GM12878 (cell line): ENCODE results near the gene ZKSCAN2. TPM values are rescaled to one million over a fixed set of nuclear protein-coding genes. Genes with fewer than 3 reads are reported as not detected.

Experiments used
- ATAC-seq: fragments of 200-7000 bp; cut with Tn5 transposase; 3 replicates; pipeline ENCODE4 v1.9.1; 2020; ENCODE audit warnings: mild to moderate bottlenecking, moderate library complexity
- BruUV-seq: library from RNA; stranded (reverse); fragments of 400-500 nt; replicated peaks from 2 replicates; lab custom pipeline; 2021; lab: Mats Ljungman, UMichigan
- CTCF ChIA-PET: fragments of 300-600 bp; sonication (Branson Sonifier 250); formaldehyde crosslinking; extraction: SDS; loops from one replicate; lab custom pipeline; 2021; ENCODE audit warnings: inconsistent platforms; lab: Yijun Ruan, JAX
- POLR2A ChIA-PET: fragments of 350-600 bp; formaldehyde crosslinking; extraction: SDS; loops from one replicate; lab custom pipeline; 2021; ENCODE audit warnings: inconsistent platforms; lab: Charles Lee
- RAD21 ChIA-PET: fragments of 300-600 bp; sonication (Branson Sonifier 250); formaldehyde crosslinking; loops from one replicate; lab custom pipeline; 2023; ENCODE audit warnings: antibody characterized with exemption; ENCODE audit not compliant: unreplicated experiment; lab: Charles Lee
- SMC1A ChIA-PET: fragments of 300-600 bp; sonication (Branson Sonifier 250); formaldehyde crosslinking; loops from one replicate; lab custom pipeline; 2023; ENCODE audit not compliant: unreplicated experiment, uncharacterized antibody; lab: Charles Lee
- DNase-seq: peaks from one replicate; pipeline ENCODE4 v3.0.0-alpha.2; 2011; ENCODE audit warnings: low read depth, low spot score
- FAIRE-seq: peaks from 3 replicates; lab custom pipeline; 2011; peaks lifted over from hg19 to GRCh38; lab: Jason Lieb, UNC
- H2AFZ ChIP-seq: 2 replicates; pipeline ENCODE4 v1.6.0; 2011; ENCODE audit warnings: low read depth, low read length, control low read depth; ENCODE audit not compliant: control insufficient read depth
- H3K27ac ChIP-seq: 2 replicates; pipeline ENCODE4 v1.5.1; 2011; ENCODE audit warnings: control low read depth; ENCODE audit not compliant: control insufficient read depth, insufficient read depth
- H3K27me3 ChIP-seq, 2 experiments: replicated peaks in 1 of 2; 2 replicates each; pipeline versions ENCODE4 v1.6.0 to v1.6.1; 2011; ENCODE audit warnings: low read length in 1 of 2; ENCODE audit not compliant: control insufficient read depth in 2 of 2, insufficient read depth in 2 of 2
- H3K36me3 ChIP-seq, 2 experiments: 2 replicates each; pipeline ENCODE4 v1.5.1; 2011; ENCODE audit warnings: low read length in 1 of 2; ENCODE audit not compliant: control insufficient read depth in 2 of 2, insufficient read depth in 2 of 2
- H3K4me1 ChIP-seq: 2 replicates; pipeline ENCODE4 v1.6.1; 2011; ENCODE audit warnings: mild to moderate bottlenecking, low read length, moderate library complexity, mixed read lengths; ENCODE audit not compliant: control insufficient read depth, insufficient read depth
- H3K4me2 ChIP-seq: 2 replicates; pipeline ENCODE4 v1.6.0; 2011; ENCODE audit warnings: control low read depth; ENCODE audit not compliant: control insufficient read depth, insufficient read depth
- H3K4me3 ChIP-seq: fragments of 200-600 bp; sonication (generic); 2 replicates; pipeline ENCODE4 v1.5.1; 2016
- H3K79me2 ChIP-seq: 2 replicates; pipeline ENCODE4 v1.6.0; 2011; ENCODE audit warnings: low read length; ENCODE audit not compliant: control insufficient read depth, insufficient read depth
- H3K9ac ChIP-seq: 2 replicates; pipeline ENCODE4 v1.8.0; 2011; ENCODE audit warnings: low read length, control low read depth, mixed read lengths; ENCODE audit not compliant: control insufficient read depth, insufficient read depth
- H3K9me3 ChIP-seq: replicated peaks from 3 replicates; pipeline ENCODE4 v1.5.1; 2011; ENCODE audit warnings: mild to moderate bottlenecking, low read length; ENCODE audit not compliant: control insufficient read depth, insufficient read depth
- H4K20me1 ChIP-seq: 2 replicates; pipeline ENCODE4 v1.6.0; 2011; ENCODE audit not compliant: control insufficient read depth, insufficient read depth
- BCL3 ChIP-seq: IDR thresholded peaks from 2 replicates; pipeline ENCODE4 v1.6.1; 2011; ENCODE audit warnings: borderline replicate concordance, low read depth, mild to moderate bottlenecking, moderate library complexity, low read length; ENCODE audit not compliant: insufficient read depth, poor library complexity, severe bottlenecking
- CTCF ChIP-seq, 3 experiments: IDR thresholded peaks in 2 of 3; conservative IDR thresholded peaks in 1 of 3; 2 replicates each; pipeline ENCODE4 v1.5.1; 2011; ENCODE audit warnings: low read depth in 3 of 3, low read length in 3 of 3, mild to moderate bottlenecking in 3 of 3, control low read depth in 2 of 3, moderate library complexity in 2 of 3, inconsistent platforms in 1 of 3, mixed read lengths in 1 of 3; ENCODE audit not compliant: control insufficient read depth in 2 of 3, insufficient read depth in 1 of 3; ENCODE audit errors: extremely low read depth in 1 of 3
- EGR1 ChIP-seq, 2 experiments: IDR thresholded peaks; 1 replicate in 1 of 2; 2 replicates in 1 of 2; pipeline ENCODE4 v1.6.1; 2011 to 2012; ENCODE audit warnings: low read depth in 2 of 2, low read length in 2 of 2, borderline replicate concordance in 1 of 2, mild to moderate bottlenecking in 1 of 2, moderate library complexity in 1 of 2
- ETV6 ChIP-seq, 2 experiments: fragments of 450-650 bp in 1 of 2; IDR thresholded peaks in 1 of 2; conservative IDR thresholded peaks in 1 of 2; 2 replicates each; pipeline ENCODE4 v1.6.1; 2014; ENCODE audit warnings: antibody characterized with exemption in 1 of 2, borderline replicate concordance in 1 of 2, low read depth in 1 of 2, mild to moderate bottlenecking in 1 of 2, moderate library complexity in 1 of 2
- HDAC6 ChIP-seq: fragments of 200-600 bp; sonication (generic); IDR thresholded peaks from one replicate; pipeline ENCODE4 v1.8.0; 2017; ENCODE audit warnings: antibody characterized with exemption; ENCODE audit not compliant: unreplicated experiment
- HDGF ChIP-seq: fragments of 450-650 bp; IDR thresholded peaks from 2 replicates; pipeline ENCODE4 v1.6.1; 2016; ENCODE audit warnings: antibody characterized with exemption
- IRF3 ChIP-seq: fragments of 450-650 bp; IDR thresholded peaks from 2 replicates; pipeline ENCODE4 v1.6.1; 2014; ENCODE audit warnings: mild to moderate bottlenecking
- KDM1A ChIP-seq: fragments of 200-600 bp; sonication (generic); IDR thresholded peaks from 2 replicates; pipeline ENCODE4 v1.6.1; 2016; ENCODE audit warnings: borderline replicate concordance
- MLLT1 ChIP-seq: fragments of 450-650 bp; IDR thresholded peaks from 2 replicates; pipeline ENCODE4 v1.6.1; 2016; ENCODE audit warnings: mild to moderate bottlenecking
- RUNX3 ChIP-seq: IDR thresholded peaks from 2 replicates; pipeline ENCODE4 v1.6.1; 2012; ENCODE audit warnings: low read length, inconsistent platforms
- SREBF2 ChIP-seq: IDR thresholded peaks from 2 replicates; pipeline ENCODE4 v1.6.1; 2012; ENCODE audit warnings: mild to moderate bottlenecking, low read length
- ZBED1 ChIP-seq: IDR thresholded peaks from 2 replicates; pipeline ENCODE4 v1.6.1; 2016; ENCODE audit warnings: borderline replicate concordance
- ZNF217 ChIP-seq: fragments of 450-650 bp; IDR thresholded peaks from 2 replicates; pipeline ENCODE4 v1.6.1; 2017; ENCODE audit warnings: antibody characterized with exemption, mild to moderate bottlenecking
- ZNF274 ChIP-seq: IDR thresholded peaks from one replicate; pipeline ENCODE4 v1.8.0; 2011; ENCODE audit not compliant: insufficient read length, insufficient read depth
- WGBS: methylation state at CpG from one replicate; pipeline ENCODE4 v1.1.6; 2016; ENCODE audit warnings: low lambda C conversion rate; ENCODE audit not compliant: insufficient replicate concordance, insufficient coverage; ENCODE audit errors: missing lambda C conversion rate; 5-methylcytosine and 5-hydroxymethylcytosine counted together
- in situ Hi-C: fragments of 300-500 bp; cut with MboI; formaldehyde crosslinking; loops from 9 replicates; pipeline ENCODE4 v1.14.3; 2018; ENCODE audit warnings: mixed read lengths
- intact Hi-C: fragments of 100-400 bp; cut with micrococcal nuclease; formaldehyde crosslinking; loops from one replicate; pipeline ENCODE4 v1.14.2; 2022; ENCODE audit not compliant: unreplicated experiment
- polyA plus RNA-seq, 11 experiments: library from polyadenylated mRNA; depleted of rRNA in 4 of 11; unstranded in 6 of 11; stranded (reverse) in 5 of 11; fragments of >200 nt; fragmentation: Nextera tagmentation in 4 of 11; fragmentation: Illumina TruSeq in 1 of 11; extraction: Ambion mirVana in 4 of 11; extraction: Trizol in 1 of 11; gene quantifications; 1 replicate in 1 of 11; 2 replicates in 10 of 11; pipeline versions ENCODE4 v1.2.1 to v1.2.3, GENCODE V29; 2011 to 2016; ENCODE audit warnings: inconsistent platforms in 2 of 11, missing spikeins in 2 of 11, low read depth in 1 of 11
- total RNA-seq, 4 experiments: library from RNA; depleted of rRNA in 3 of 4; stranded (reverse); fragments of >200 nt in 3 of 4; fragmentation: Illumina TruSeq in 1 of 4; extraction: Trizol in 1 of 4; gene quantifications; 2 replicates each; pipeline versions ENCODE4 v1.2.1 to v1.2.3, GENCODE V29; 2013 to 2021

ZKSCAN2 gene
- total and polyA plus RNA-seq, 10 of the 15 experiments (the other 5 are each of a cell fraction or from before 2014, with no cell fraction given): 0.75 to 6.6 (median 2.9) TPM

GRCh38 chr16:25256695-25257469 is 763 bp downstream of the ZKSCAN2 start:
- RAD21 ChIA-PET: no interaction called here
- H3K4me1 ChIP-seq: no peaks in the 10 kb centered on the region; the same call in 1 of the 2 replicates
- DNase-seq: no peak
- peak; percentile 15 for ATAC-seq
- in situ Hi-C loops: no loop called here
- CTCF ChIA-PET: interaction anchor here (1.0 kb wide), 2 partner anchors 24 to 31 kb away, joined by 3 read pairs; no protein-coding TSS in a partner anchor
- peak overlapping the region; percentile 85 for H3K27ac ChIP-seq
- peak overlapping the region; percentile 96 for H2AFZ ChIP-seq
- no peaks in the 10 kb centered on the region; the same call in 1 of the 2 replicates for H4K20me1 ChIP-seq
- SMC1A ChIA-PET: no interaction called here
- H3K79me2 ChIP-seq: peaks cover 46% of the 10 kb centered on the region
- TSS peak; percentile 90 for BruUV-seq
- H3K27me3 ChIP-seq: no peaks in the 10 kb centered on the region
- POLR2A ChIA-PET: interaction anchor here (0.6 kb wide), 1 partner anchor 205 kb away, joined by 3 read pairs; no protein-coding TSS in a partner anchor
- peaks cover 0 to 7% of the 10 kb centered on the region in 2 experiments; a peak in 1 of 4 replicates for H3K36me3 ChIP-seq
- H3K9me3 ChIP-seq: no peaks in the 10 kb centered on the region
- intact Hi-C loops: no loop called here
- 16% methylated on average over 24 of the region's 24 CpGs for WGBS
- peak overlapping the region; percentile 92 for H3K4me3 ChIP-seq
- FAIRE-seq: no peak
- peak overlapping the region; percentile 96 for H3K9ac ChIP-seq
- peak overlapping the region; percentile 74 for H3K4me2 ChIP-seq
- TF ChIP-seq EGR1 (IDR thresholded peaks at IDR 0.05; ENCODE audit: borderline replicate concordance in 1 of 2, low read depth in 2 of 2, low read length in 2 of 2) (no peak), CTCF (IDR thresholded peaks at IDR 0.05 in 2 of 3, conservative IDR thresholded peaks at IDR 0.05 in 1 of 3; ENCODE audit: control insufficient read depth in 2 of 3, extremely low read depth in 1 of 3, insufficient read depth in 1 of 3, low read depth in 3 of 3, low read length in 3 of 3) (peak in 1 of 3 experiments; percentile 10; a peak in 1 of 6 replicates), ZNF217 (no peak), MLLT1 (0 out of 2 replicates have a peak, but pooled peaks have one; percentile 39), IRF3 (no peak), KDM1A (no peak), ZBED1 (no peak), ETV6 (conservative IDR thresholded peaks at IDR 0.05 in 1 of 2, IDR thresholded peaks at IDR 0.05 in 1 of 2; ENCODE audit: borderline replicate concordance in 1 of 2, low read depth in 1 of 2) (no peak; a peak in 1 of 4 replicates), HDAC6 (no peak), RUNX3 (no peak), BCL3 (no peak), HDGF (no peak), ZNF274 (no peak), SREBF2 (no peak)
